WTC11 (cell line): ENCODE data around the gene HOXD8.

Experiments used
- ATF1 ChIP-seq: sonication (generic); formaldehyde crosslinking; IDR thresholded peaks from 2 replicates; pipeline ENCODE4 v1.8.1; 2023; ENCODE audit warnings: mild to moderate bottlenecking, moderate library complexity, missing genetic modification reagents
- CREM ChIP-seq: sonication (generic); formaldehyde crosslinking; IDR thresholded peaks from 2 replicates; pipeline ENCODE4 v1.8.1; 2022; ENCODE audit warnings: mild to moderate bottlenecking, missing genetic modification reagents, moderate library complexity
- CTCF ChIP-seq: fragments of 200-600 bp; IDR thresholded peaks from 2 replicates; pipeline ENCODE4 v1.8.0; 2022; ENCODE audit warnings: antibody characterized with exemption
- FOXJ3 ChIP-seq: sonication (generic); formaldehyde crosslinking; IDR thresholded peaks from 2 replicates; pipeline ENCODE4 v1.9.0; 2021; ENCODE audit warnings: missing genetic modification reagents, mild to moderate bottlenecking, borderline replicate concordance
- MXD4 ChIP-seq: fragments of 250-450 bp; sonication (Bioruptor Pico); IDR thresholded peaks from 2 replicates; pipeline ENCODE4 v1.8.0; 2021; ENCODE audit warnings: mild to moderate bottlenecking, moderate library complexity, borderline replicate concordance
- NR1H2 ChIP-seq: sonication (generic); formaldehyde crosslinking; IDR thresholded peaks from 2 replicates; pipeline ENCODE4 v1.9.0; 2021; ENCODE audit warnings: mild to moderate bottlenecking, moderate library complexity, missing genetic modification reagents
- PREB ChIP-seq: sonication (generic); formaldehyde crosslinking; IDR thresholded peaks from 2 replicates; pipeline ENCODE4 v1.8.1; 2022; ENCODE audit warnings: mild to moderate bottlenecking, missing genetic modification reagents, moderate library complexity, borderline replicate concordance
- SP1 ChIP-seq: sonication (generic); formaldehyde crosslinking; conservative IDR thresholded peaks from 2 replicates; pipeline ENCODE4 v1.8.1; 2022; ENCODE audit warnings: missing genetic modification reagents
- TP53 ChIP-seq: sonication (generic); formaldehyde crosslinking; IDR thresholded peaks from 2 replicates; pipeline ENCODE4 v1.8.1; 2023; ENCODE audit warnings: mild to moderate bottlenecking, missing genetic modification reagents
- ZNF423 ChIP-seq: fragments of 250-450 bp; sonication (Bioruptor Pico); IDR thresholded peaks from 2 replicates; pipeline ENCODE4 v2.1.2; 2022; ENCODE audit warnings: mild to moderate bottlenecking, moderate library complexity
- ZNF512 ChIP-seq: sonication (generic); formaldehyde crosslinking; IDR thresholded peaks from 2 replicates; pipeline ENCODE4 v1.8.1; 2022; ENCODE audit warnings: missing genetic modification reagents, borderline replicate concordance
- TF ChIP-seq, protein P1 (sequence below): sonication (generic); formaldehyde crosslinking; IDR thresholded peaks from 2 replicates; pipeline ENCODE4 v1.8.1; 2022; ENCODE audit warnings: low read depth, missing genetic modification reagents, borderline replicate concordance

DNA sequence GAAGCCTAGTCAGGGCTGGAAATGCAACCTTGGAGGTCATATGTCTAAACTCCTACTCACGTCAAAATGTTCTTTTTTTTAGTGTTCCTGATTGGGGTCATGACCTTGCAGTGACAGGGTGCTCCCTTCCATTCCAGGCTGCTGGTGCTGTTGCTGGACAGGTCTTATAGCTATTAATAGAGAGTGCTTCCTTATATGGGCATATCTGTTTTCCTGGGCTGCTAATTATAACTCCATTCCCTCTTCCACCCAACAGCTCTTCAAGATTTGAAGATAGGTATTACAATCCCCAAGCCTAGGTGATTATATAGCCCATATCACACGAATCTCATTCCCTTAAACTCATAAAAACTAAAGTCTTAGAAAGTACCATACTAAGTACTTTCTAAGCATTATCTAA lies 40.2 kb downstream of the HOXD8 start:
- TF ChIP-seq CTCF = no peak
- TF ChIP-seq FOXJ3 (CRISPR knock-in tag) = no peak
- TF ChIP-seq ZNF512 (CRISPR knock-in tag) = no peak
- TF ChIP-seq ATF1 (CRISPR knock-in tag) = no peak
- TF ChIP-seq SP1 (CRISPR knock-in tag) = no peak
- no peak for TF ChIP-seq TP53
- no peak for TF ChIP-seq CREM (CRISPR knock-in tag)
- no peak for TF ChIP-seq MXD4 (CRISPR knock-in tag)
- TF ChIP-seq, protein P1, sequence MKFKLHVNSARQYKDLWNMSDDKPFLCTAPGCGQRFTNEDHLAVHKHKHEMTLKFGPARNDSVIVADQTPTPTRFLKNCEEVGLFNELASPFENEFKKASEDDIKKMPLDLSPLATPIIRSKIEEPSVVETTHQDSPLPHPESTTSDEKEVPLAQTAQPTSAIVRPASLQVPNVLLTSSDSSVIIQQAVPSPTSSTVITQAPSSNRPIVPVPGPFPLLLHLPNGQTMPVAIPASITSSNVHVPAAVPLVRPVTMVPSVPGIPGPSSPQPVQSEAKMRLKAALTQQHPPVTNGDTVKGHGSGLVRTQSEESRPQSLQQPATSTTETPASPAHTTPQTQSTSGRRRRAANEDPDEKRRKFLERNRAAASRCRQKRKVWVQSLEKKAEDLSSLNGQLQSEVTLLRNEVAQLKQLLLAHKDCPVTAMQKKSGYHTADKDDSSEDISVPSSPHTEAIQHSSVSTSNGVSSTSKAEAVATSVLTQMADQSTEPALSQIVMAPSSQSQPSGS (CRISPR knock-in tag) = no peak
- TF ChIP-seq NR1H2 (CRISPR knock-in tag) = no peak
- TF ChIP-seq PREB = no peak
- no peak for TF ChIP-seq ZNF423 (CRISPR knock-in tag)
